Breast epithelium (tissue), 3 donors: ENCODE measurements around the gene RPRM.

Experiments used
- POLR2A ChIP-seq: fragments of 450-650 bp; IDR thresholded peaks from one replicate; pipeline ENCODE4 v1.6.1; 2016; ENCODE audit warnings: antibody characterized with exemption, mild to moderate bottlenecking, moderate library complexity
- TF ChIP-seq, protein P1 (sequence below), 3 donors: fragments of 450-650 bp; IDR thresholded peaks; one replicate each; pipeline ENCODE4 v1.5.1; 2016 to 2017; ENCODE audit warnings: antibody characterized with exemption in 3 of 3, mild to moderate bottlenecking in 3 of 3, moderate library complexity in 3 of 3

DNA sequence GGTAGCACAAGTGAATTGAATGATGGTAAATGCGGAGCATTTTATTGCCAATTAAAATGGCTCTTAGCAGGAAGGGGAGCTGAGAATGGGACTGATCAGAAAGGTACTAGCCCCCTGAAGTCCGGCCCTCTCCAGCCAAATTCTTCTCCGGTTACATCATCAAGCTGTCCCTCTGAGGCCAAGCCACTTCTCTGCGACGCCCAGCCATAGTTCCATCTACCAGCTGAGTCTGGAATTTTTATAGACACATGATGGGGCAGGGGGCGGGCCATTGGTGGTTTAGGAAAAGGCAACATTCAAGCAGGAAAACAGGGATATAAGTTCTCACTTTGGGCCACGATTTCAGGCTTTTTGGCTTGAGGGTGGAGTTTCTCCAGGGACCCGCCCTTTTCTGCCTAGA lies 22.7 kb downstream of the RPRM start:
- TF ChIP-seq, protein P1, sequence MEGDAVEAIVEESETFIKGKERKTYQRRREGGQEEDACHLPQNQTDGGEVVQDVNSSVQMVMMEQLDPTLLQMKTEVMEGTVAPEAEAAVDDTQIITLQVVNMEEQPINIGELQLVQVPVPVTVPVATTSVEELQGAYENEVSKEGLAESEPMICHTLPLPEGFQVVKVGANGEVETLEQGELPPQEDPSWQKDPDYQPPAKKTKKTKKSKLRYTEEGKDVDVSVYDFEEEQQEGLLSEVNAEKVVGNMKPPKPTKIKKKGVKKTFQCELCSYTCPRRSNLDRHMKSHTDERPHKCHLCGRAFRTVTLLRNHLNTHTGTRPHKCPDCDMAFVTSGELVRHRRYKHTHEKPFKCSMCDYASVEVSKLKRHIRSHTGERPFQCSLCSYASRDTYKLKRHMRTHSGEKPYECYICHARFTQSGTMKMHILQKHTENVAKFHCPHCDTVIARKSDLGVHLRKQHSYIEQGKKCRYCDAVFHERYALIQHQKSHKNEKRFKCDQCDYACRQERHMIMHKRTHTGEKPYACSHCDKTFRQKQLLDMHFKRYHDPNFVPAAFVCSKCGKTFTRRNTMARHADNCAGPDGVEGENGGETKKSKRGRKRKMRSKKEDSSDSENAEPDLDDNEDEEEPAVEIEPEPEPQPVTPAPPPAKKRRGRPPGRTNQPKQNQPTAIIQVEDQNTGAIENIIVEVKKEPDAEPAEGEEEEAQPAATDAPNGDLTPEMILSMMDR (IDR thresholded peaks at IDR 0.05), result no peak
- no peak for TF ChIP-seq POLR2A
